GM23338 (cell line): Measurements from ENCODE around the gene CHST14.

Source experiments
- EZH2 ChIP-seq: fragments of 200-600 bp; sonication (generic); IDR thresholded peaks from one replicate; pipeline ENCODE4 v1.8.0; 2017; ENCODE audit warnings: antibody characterized with exemption, mild to moderate bottlenecking, low read depth; ENCODE audit not compliant: unreplicated experiment
- EZH2phosphoT487 ChIP-seq: fragments of 200-600 bp; sonication (generic); IDR thresholded peaks from one replicate; pipeline ENCODE4 v1.8.1; 2018; ENCODE audit warnings: antibody characterized with exemption; ENCODE audit not compliant: unreplicated experiment
- JUNB ChIP-seq: IDR thresholded peaks from one replicate; pipeline ENCODE4 v1.6.1; 2016; ENCODE audit warnings: antibody characterized with exemption; ENCODE audit not compliant: unreplicated experiment
- NANOG ChIP-seq: IDR thresholded peaks from 2 replicates; pipeline ENCODE4 v1.6.1; 2016; ENCODE audit warnings: antibody characterized with exemption, borderline replicate concordance
- POLR2AphosphoS5 ChIP-seq: IDR thresholded peaks from 2 replicates; pipeline ENCODE4 v1.6.1; 2016; ENCODE audit warnings: antibody characterized with exemption, low read depth
- ZNF462 ChIP-seq: fragments of 250-450 bp; sonication (Bioruptor Pico); IDR thresholded peaks from 2 replicates; pipeline ENCODE4 v1.5.0; 2020; ENCODE audit warnings: mild to moderate bottlenecking, moderate library complexity
- TF ChIP-seq, protein P1 (sequence below), 2 experiments: fragments of 200-600 bp in 1 of 2; sonication (generic) in 1 of 2; conservative IDR thresholded peaks; 2 replicates each; pipeline versions ENCODE4 v1.5.1 to v1.6.1; 2016 to 2017; ENCODE audit warnings: antibody characterized with exemption in 2 of 2, low read depth in 2 of 2, mild to moderate bottlenecking in 2 of 2, moderate library complexity in 1 of 2

- TF ChIP-seq NANOG, result no peak
- TF ChIP-seq, protein P1, sequence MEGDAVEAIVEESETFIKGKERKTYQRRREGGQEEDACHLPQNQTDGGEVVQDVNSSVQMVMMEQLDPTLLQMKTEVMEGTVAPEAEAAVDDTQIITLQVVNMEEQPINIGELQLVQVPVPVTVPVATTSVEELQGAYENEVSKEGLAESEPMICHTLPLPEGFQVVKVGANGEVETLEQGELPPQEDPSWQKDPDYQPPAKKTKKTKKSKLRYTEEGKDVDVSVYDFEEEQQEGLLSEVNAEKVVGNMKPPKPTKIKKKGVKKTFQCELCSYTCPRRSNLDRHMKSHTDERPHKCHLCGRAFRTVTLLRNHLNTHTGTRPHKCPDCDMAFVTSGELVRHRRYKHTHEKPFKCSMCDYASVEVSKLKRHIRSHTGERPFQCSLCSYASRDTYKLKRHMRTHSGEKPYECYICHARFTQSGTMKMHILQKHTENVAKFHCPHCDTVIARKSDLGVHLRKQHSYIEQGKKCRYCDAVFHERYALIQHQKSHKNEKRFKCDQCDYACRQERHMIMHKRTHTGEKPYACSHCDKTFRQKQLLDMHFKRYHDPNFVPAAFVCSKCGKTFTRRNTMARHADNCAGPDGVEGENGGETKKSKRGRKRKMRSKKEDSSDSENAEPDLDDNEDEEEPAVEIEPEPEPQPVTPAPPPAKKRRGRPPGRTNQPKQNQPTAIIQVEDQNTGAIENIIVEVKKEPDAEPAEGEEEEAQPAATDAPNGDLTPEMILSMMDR (conservative IDR thresholded peaks at IDR 0.05; ENCODE audit: low read depth in 2 of 2), result no peak
- no peak for TF ChIP-seq ZNF462 (CRISPR knock-in tag)
- no peak for TF ChIP-seq EZH2
- no peak for TF ChIP-seq POLR2AphosphoS5
- TF ChIP-seq JUNB, result no peak
- no peak for TF ChIP-seq EZH2phosphoT487
Observed at GRCh38 chr15:40427188-40427587, 43.6 kb upstream of the CHST14 start.
